Hepatocyte (in vitro differentiated cells): Measurements from ENCODE around the gene SCFD2.

Source experiments
- EZH2 ChIP-seq: fragments of 200-600 bp; sonication (generic); IDR thresholded peaks from 2 replicates; pipeline ENCODE4 v1.6.1; 2016; ENCODE audit warnings: antibody characterized with exemption, mild to moderate bottlenecking, borderline replicate concordance
- TF ChIP-seq, protein P1 (sequence below): fragments of 200-600 bp; sonication (generic); IDR thresholded peaks from 2 replicates; pipeline ENCODE4 v1.5.1; 2016; ENCODE audit warnings: antibody characterized with exemption, mild to moderate bottlenecking; ENCODE audit not compliant: poor library complexity

DNA sequence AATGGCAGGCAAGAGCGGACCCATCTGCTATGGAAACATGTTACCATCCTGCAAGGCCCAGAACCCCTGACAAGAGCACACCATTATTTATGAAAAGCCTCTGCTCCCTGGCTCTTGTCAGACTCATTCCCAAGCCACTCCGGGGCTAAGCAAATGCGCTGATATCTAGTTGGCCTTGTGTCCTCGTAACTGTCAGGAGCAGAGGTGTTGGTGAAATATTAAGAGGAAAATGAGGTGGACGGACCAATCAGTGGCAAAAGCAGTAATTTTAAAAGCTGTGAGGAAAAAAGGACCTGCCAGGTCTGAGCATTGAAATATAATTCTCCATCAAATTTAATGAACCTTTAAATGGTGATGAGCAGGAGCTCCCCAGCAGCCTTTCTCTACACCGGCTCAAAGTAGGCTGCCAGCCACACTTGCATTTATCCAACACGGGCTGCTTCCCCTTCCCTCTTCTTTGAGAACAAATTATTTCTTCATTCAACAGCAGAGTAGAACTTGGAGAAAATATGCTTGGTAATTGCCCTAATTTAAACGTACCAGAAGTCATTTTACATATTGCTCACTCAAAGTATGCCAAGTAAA is 289.4 kb downstream of the SCFD2 start:
- TF ChIP-seq, protein P1, sequence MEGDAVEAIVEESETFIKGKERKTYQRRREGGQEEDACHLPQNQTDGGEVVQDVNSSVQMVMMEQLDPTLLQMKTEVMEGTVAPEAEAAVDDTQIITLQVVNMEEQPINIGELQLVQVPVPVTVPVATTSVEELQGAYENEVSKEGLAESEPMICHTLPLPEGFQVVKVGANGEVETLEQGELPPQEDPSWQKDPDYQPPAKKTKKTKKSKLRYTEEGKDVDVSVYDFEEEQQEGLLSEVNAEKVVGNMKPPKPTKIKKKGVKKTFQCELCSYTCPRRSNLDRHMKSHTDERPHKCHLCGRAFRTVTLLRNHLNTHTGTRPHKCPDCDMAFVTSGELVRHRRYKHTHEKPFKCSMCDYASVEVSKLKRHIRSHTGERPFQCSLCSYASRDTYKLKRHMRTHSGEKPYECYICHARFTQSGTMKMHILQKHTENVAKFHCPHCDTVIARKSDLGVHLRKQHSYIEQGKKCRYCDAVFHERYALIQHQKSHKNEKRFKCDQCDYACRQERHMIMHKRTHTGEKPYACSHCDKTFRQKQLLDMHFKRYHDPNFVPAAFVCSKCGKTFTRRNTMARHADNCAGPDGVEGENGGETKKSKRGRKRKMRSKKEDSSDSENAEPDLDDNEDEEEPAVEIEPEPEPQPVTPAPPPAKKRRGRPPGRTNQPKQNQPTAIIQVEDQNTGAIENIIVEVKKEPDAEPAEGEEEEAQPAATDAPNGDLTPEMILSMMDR = no peak
- no peak for TF ChIP-seq EZH2
